Measurements from ENCODE around the gene KIF19.

GRCh38 chr17:74385201-74385600 lies 59.2 kb downstream of the KIF19 start:
- TF ChIP-seq EZH2 (IDR thresholded peaks at IDR 0.05; ENCODE audit: borderline replicate concordance, insufficient read depth, low read depth, low read length, poor library complexity, severe bottlenecking), result no peak
- no peak for TF ChIP-seq CTCF (IDR thresholded peaks at IDR 0.05)

Data from B cell (primary cell).